Neural cell (in vitro differentiated cells): Measurements from ENCODE around the gene SAP130. TPM values are rescaled to one million over a fixed set of nuclear protein-coding genes. Genes with fewer than 3 reads are reported as not detected.

Experiments used
- H2AFZ ChIP-seq: fragments of 200-600, 300-800 bp; sonication (generic), shearing (Covaris generic); 2 replicates; pipeline ENCODE4 v1.6.0; 2014; ENCODE audit warnings: low read depth, mild to moderate bottlenecking, antibody characterized with exemption, low read length, moderate library complexity
- H3F3A ChIP-seq: fragments of 200-600 bp; shearing (Covaris generic); 2 replicates; pipeline ENCODE4 v1.6.1; 2016; ENCODE audit warnings: mild to moderate bottlenecking, moderate library complexity, mixed read lengths, antibody characterized with exemption, low read length; ENCODE audit not compliant: insufficient read depth, poor library complexity, severe bottlenecking
- H3K27ac ChIP-seq: fragments of 200-600, 300-800 bp; sonication (generic), shearing (Covaris generic); 2 replicates; pipeline ENCODE4 v1.5.1; 2014; ENCODE audit warnings: mild to moderate bottlenecking, low read length, moderate library complexity
- H3K27me3 ChIP-seq: fragments of 300-800, 200-600 bp; sonication (generic), shearing (Covaris generic); 2 replicates; pipeline ENCODE4 v1.6.0; 2014; ENCODE audit warnings: mild to moderate bottlenecking, low read depth, low read length, moderate library complexity; ENCODE audit not compliant: insufficient read depth
- H3K36me3 ChIP-seq: fragments of 300-800, 200-600 bp; sonication (generic), shearing (Covaris generic); 2 replicates; pipeline ENCODE4 v1.5.1; 2014; ENCODE audit warnings: mild to moderate bottlenecking, antibody characterized with exemption, low read length, moderate library complexity; ENCODE audit not compliant: insufficient read depth
- H3K4me2 ChIP-seq: fragments of 300-800, 200-600 bp; sonication (generic), shearing (Covaris generic); 2 replicates; pipeline ENCODE4 v1.6.0; 2014; ENCODE audit warnings: mild to moderate bottlenecking, low read length
- H3K4me3 ChIP-seq: fragments of 300-800, 200-600 bp; sonication (generic), shearing (Covaris generic); 2 replicates; pipeline ENCODE4 v1.5.1; 2014; ENCODE audit warnings: mild to moderate bottlenecking, low read length, moderate library complexity
- H3K79me2 ChIP-seq: fragments of 200-600 bp; shearing (Covaris generic); replicated peaks from 2 replicates; pipeline ENCODE4 v1.6.0; 2014; ENCODE audit warnings: mild to moderate bottlenecking, low read length, moderate library complexity; ENCODE audit not compliant: insufficient read depth
- H3K9ac ChIP-seq: fragments of 300-800, 200-600 bp; sonication (generic), shearing (Covaris generic); 2 replicates; pipeline ENCODE4 v1.6.1; 2016; ENCODE audit warnings: mild to moderate bottlenecking, low read length, mixed read lengths
- H3K9me2 ChIP-seq: fragments of 200-600 bp; shearing (Covaris generic); 2 replicates; pipeline ENCODE4 v1.6.1; 2016; ENCODE audit warnings: mild to moderate bottlenecking, low read length, mixed read lengths; ENCODE audit not compliant: insufficient read depth
- H3K9me3 ChIP-seq: fragments of 200-600, 300-800 bp; sonication (generic), shearing (Covaris generic); 2 replicates; pipeline ENCODE4 v1.6.1; 2016; ENCODE audit warnings: mild to moderate bottlenecking, mixed run types, low read length, moderate library complexity, mixed read lengths
- H4K20me1 ChIP-seq: fragments of 200-600 bp; shearing (Covaris generic); 2 replicates; pipeline ENCODE4 v1.6.1; 2016; ENCODE audit warnings: mild to moderate bottlenecking, mixed run types; ENCODE audit not compliant: insufficient read depth
- CTCF ChIP-seq: fragments of 450-650 bp; IDR thresholded peaks from 2 replicates; pipeline ENCODE4 v1.5.1; 2014; ENCODE audit warnings: antibody characterized with exemption, mild to moderate bottlenecking, moderate library complexity; ENCODE audit not compliant: poor library complexity, severe bottlenecking
- EP300 ChIP-seq: fragments of 450-650 bp; conservative IDR thresholded peaks from 2 replicates; pipeline ENCODE4 v1.6.1; 2014; ENCODE audit warnings: antibody characterized with exemption, mild to moderate bottlenecking, moderate library complexity; ENCODE audit not compliant: poor library complexity, severe bottlenecking
- EZH2 ChIP-seq: fragments of 200-600, 300-800 bp; shearing (Covaris generic), sonication (generic); IDR thresholded peaks from 2 replicates; pipeline ENCODE4 v1.6.1; 2014; ENCODE audit warnings: antibody characterized with exemption, low read length, borderline replicate concordance, mild to moderate bottlenecking; ENCODE audit not compliant: insufficient read depth, poor library complexity, severe bottlenecking
- MXI1 ChIP-seq: fragments of 450-650 bp; conservative IDR thresholded peaks from 2 replicates; pipeline ENCODE4 v1.6.1; 2014; ENCODE audit warnings: antibody characterized with exemption, mild to moderate bottlenecking; ENCODE audit not compliant: poor library complexity, severe bottlenecking
- POLR2AphosphoS5 ChIP-seq: IDR thresholded peaks from 2 replicates; pipeline ENCODE4 v1.6.1; 2012
- RAD21 ChIP-seq: fragments of 450-650 bp; conservative IDR thresholded peaks from 2 replicates; pipeline ENCODE4 v1.6.1; 2014; ENCODE audit warnings: antibody characterized with exemption, mild to moderate bottlenecking, moderate library complexity
- REST ChIP-seq: IDR thresholded peaks from 2 replicates; pipeline ENCODE4 v1.6.1; 2012; ENCODE audit warnings: borderline replicate concordance
- SMC3 ChIP-seq: fragments of 450-650 bp; conservative IDR thresholded peaks from 2 replicates; pipeline ENCODE4 v1.6.1; 2014; ENCODE audit warnings: antibody characterized with exemption, mild to moderate bottlenecking, moderate library complexity; ENCODE audit not compliant: poor library complexity
- TAF1 ChIP-seq: IDR thresholded peaks from 2 replicates; pipeline ENCODE4 v1.6.1; 2012; ENCODE audit warnings: low read depth
- polyA plus RNA-seq: library from polyadenylated mRNA; depleted of rRNA; stranded (reverse); fragments of >200 nt; gene quantifications from 2 replicates; pipeline ENCODE4 v1.2.3, GENCODE V29; 2014

SAP130 gene
- polyA plus RNA-seq, 1 donor from 2014 or later, result 5.6 TPM

GRCh38 chr2:127913808-127914457, 113.9 kb downstream of the SAP130 start:
- no peak overlapping the region for H3K4me2 ChIP-seq
- TF ChIP-seq SMC3 (no peak), CTCF (no peak), MXI1 (no peak), REST (no peak), TAF1 (no peak), EZH2 (no peak), POLR2AphosphoS5 (no peak), RAD21 (no peak), EP300 (no peak)
- H3K9ac ChIP-seq, result no peak overlapping the region
- H3K9me3 ChIP-seq, result no peaks in the 10 kb centered on the region
- no peak overlapping the region for H3K27ac ChIP-seq
- no peak overlapping the region for H2AFZ ChIP-seq
- H3F3A ChIP-seq, result no peaks in the 10 kb centered on the region
- H3K9me2 ChIP-seq, result no peaks in the 10 kb centered on the region
- H3K36me3 ChIP-seq, result no peaks in the 10 kb centered on the region
- no peaks in the 10 kb centered on the region for H3K27me3 ChIP-seq
- no peaks in the 10 kb centered on the region for H3K79me2 ChIP-seq
- H3K4me3 ChIP-seq, result no peak overlapping the region
- H4K20me1 ChIP-seq, result no peaks in the 10 kb centered on the region

- Histone ChIP-seq H3K4me2 (no peak overlapping the region), H3K9me2 (no peaks in the 10 kb centered on the region), H3F3A (no peaks in the 10 kb centered on the region), H3K36me3 (no peaks in the 10 kb centered on the region), H3K4me3 (no peak overlapping the region), H2AFZ (no peak overlapping the region), H3K27me3 (no peaks in the 10 kb centered on the region), H3K9ac (no peak overlapping the region), H4K20me1 (no peaks in the 10 kb centered on the region), H3K79me2 (no peaks in the 10 kb centered on the region), H3K9me3 (no peaks in the 10 kb centered on the region), H3K27ac (no peak overlapping the region)
- TF ChIP-seq EZH2 (no peak), EP300 (no peak), RAD21 (no peak), TAF1 (no peak), POLR2AphosphoS5 (no peak), CTCF (no peak), REST (no peak), SMC3 (no peak), MXI1 (no peak)
Measured at GRCh38 chr2:127911737-127912136, 116.1 kb downstream of the SAP130 start.
